Measurements from ENCODE around the gene PRRC2B. TPM values are rescaled to one million over a fixed set of nuclear protein-coding genes. Genes with fewer than 3 reads are reported as not detected.

The PRRC2B gene
- total and polyA plus RNA-seq, 2 experiments from 2014 or later: 30.9 to 53.7 TPM

GRCh38 chr9:131400627-131401026 lies 6.7 kb downstream of the PRRC2B start:
- TF ChIP-seq EZH2 (IDR thresholded peaks at IDR 0.05; ENCODE audit: insufficient read depth, poor library complexity, severe bottlenecking) (no peak), EZH2phosphoT487 (IDR thresholded peaks at IDR 0.05; ENCODE audit: insufficient read depth, low read depth) (no peak)
- peaks cover 47% of the 10 kb centered on the region for H4K20me1 ChIP-seq (ENCODE audit: insufficient read depth)
- no peaks in the 10 kb centered on the region for H3K9me3 ChIP-seq (ENCODE audit: low read depth)
- no peak overlapping the region for H3K27ac ChIP-seq
- peaks cover 84% of the 10 kb centered on the region for H3K4me1 ChIP-seq (ENCODE audit: insufficient read depth)
- H3K9me2 ChIP-seq (ENCODE audit: insufficient read depth): no peaks in the 10 kb centered on the region
- H3K79me2 ChIP-seq (ENCODE audit: insufficient read depth): peaks cover 99% of the 10 kb centered on the region
- no peak overlapping the region for H3K9ac ChIP-seq
- H2AFZ ChIP-seq: no peak overlapping the region
- no peak for DNase-seq
- H3K36me3 ChIP-seq (ENCODE audit: low read depth): no peaks in the 10 kb centered on the region
- WGBS, 2 experiments (ENCODE audit: low coverage in 1 of 2, low lambda C conversion rate in 2 of 2, missing lambda C conversion rate in 2 of 2): 90 to 93% methylated on average over 6 of the region's 6 CpGs
- H3K27me3 ChIP-seq (replicated peaks; ENCODE audit: insufficient read depth): no peaks in the 10 kb centered on the region
- in situ Hi-C loops (cut with MboI): no loop called here
- H3K4me3 ChIP-seq: no peak overlapping the region
- no peak overlapping the region for H3K4me2 ChIP-seq (ENCODE audit: unreplicated experiment)
- H3F3A ChIP-seq (ENCODE audit: insufficient read depth): peaks cover 66% of the 10 kb centered on the region

- Histone ChIP-seq H3K9ac (peak overlapping the region; percentile 82), H3K27me3 (replicated peaks; ENCODE audit: insufficient read depth) (no peaks in the 10 kb centered on the region), H2AFZ (no peak overlapping the region), H3K79me2 (ENCODE audit: insufficient read depth) (peaks cover 99% of the 10 kb centered on the region), H3K36me3 (ENCODE audit: low read depth) (no peaks in the 10 kb centered on the region), H3K27ac (peak overlapping the region; percentile 96), H3K4me3 (peak overlapping the region; percentile 66), H3K4me1 (ENCODE audit: insufficient read depth) (peaks cover 85% of the 10 kb centered on the region), H4K20me1 (ENCODE audit: insufficient read depth) (peaks cover 52% of the 10 kb centered on the region), H3K9me3 (ENCODE audit: low read depth) (no peaks in the 10 kb centered on the region), H3F3A (ENCODE audit: insufficient read depth) (peaks cover 68% of the 10 kb centered on the region), H3K9me2 (ENCODE audit: insufficient read depth) (no peaks in the 10 kb centered on the region), H3K4me2 (ENCODE audit: unreplicated experiment) (peak overlapping the region; percentile 96)
- in situ Hi-C loops (cut with MboI): no loop called here
- DNase-seq: peak; percentile 87
- TF ChIP-seq EZH2phosphoT487 (IDR thresholded peaks at IDR 0.05; ENCODE audit: insufficient read depth, low read depth) (no peak), EZH2 (IDR thresholded peaks at IDR 0.05; ENCODE audit: insufficient read depth, poor library complexity, severe bottlenecking) (no peak)
- WGBS, 2 experiments (ENCODE audit: low coverage in 1 of 2, low lambda C conversion rate in 2 of 2, missing lambda C conversion rate in 2 of 2): 29 to 34% methylated on average over 6 of the region's 6 CpGs
Observed at GRCh38 chr9:131402073-131402472, 8.2 kb downstream of the PRRC2B start.

- Histone ChIP-seq H3F3A (ENCODE audit: insufficient read depth) (peaks cover 68% of the 10 kb centered on the region), H3K27me3 (replicated peaks; ENCODE audit: insufficient read depth) (no peaks in the 10 kb centered on the region), H3K36me3 (ENCODE audit: low read depth) (no peaks in the 10 kb centered on the region), H3K27ac (peak overlapping the region; percentile 96), H3K79me2 (ENCODE audit: insufficient read depth) (peaks cover 99% of the 10 kb centered on the region), H3K9ac (peak overlapping the region; percentile 82), H3K9me2 (ENCODE audit: insufficient read depth) (no peaks in the 10 kb centered on the region), H3K4me2 (ENCODE audit: unreplicated experiment) (peak overlapping the region; percentile 96), H3K9me3 (ENCODE audit: low read depth) (no peaks in the 10 kb centered on the region), H3K4me3 (peak overlapping the region; percentile 66), H3K4me1 (ENCODE audit: insufficient read depth) (peaks cover 85% of the 10 kb centered on the region), H2AFZ (no peak overlapping the region), H4K20me1 (ENCODE audit: insufficient read depth) (peaks cover 53% of the 10 kb centered on the region; the same call in 1 of the 2 replicates)
- TF ChIP-seq EZH2 (IDR thresholded peaks at IDR 0.05; ENCODE audit: insufficient read depth, poor library complexity, severe bottlenecking): no peak
- TF ChIP-seq EZH2phosphoT487 (IDR thresholded peaks at IDR 0.05; ENCODE audit: insufficient read depth, low read depth): no peak
- DNase-seq: peak; percentile 96
- WGBS, 2 experiments (ENCODE audit: low coverage in 1 of 2, low lambda C conversion rate in 2 of 2, missing lambda C conversion rate in 2 of 2): 17 to 20% methylated on average over 12 of the region's 12 CpGs
- in situ Hi-C loops (cut with MboI): no loop called here
Observed at GRCh38 chr9:131402738-131403492, 9.0 kb downstream of the PRRC2B start.

- H2AFZ ChIP-seq: no peak overlapping the region
- peaks cover 53% of the 10 kb centered on the region for H4K20me1 ChIP-seq (ENCODE audit: insufficient read depth)
- in situ Hi-C loops (cut with MboI): no loop called here
- H3K4me3 ChIP-seq: no peak overlapping the region
- peak overlapping the region; percentile 96 for H3K27ac ChIP-seq
- no peak overlapping the region for H3K9ac ChIP-seq
- TF ChIP-seq EZH2 (IDR thresholded peaks at IDR 0.05; ENCODE audit: insufficient read depth, poor library complexity, severe bottlenecking): no peak
- no peak for TF ChIP-seq EZH2phosphoT487 (IDR thresholded peaks at IDR 0.05; ENCODE audit: insufficient read depth, low read depth)
- no peaks in the 10 kb centered on the region for H3K36me3 ChIP-seq (ENCODE audit: low read depth)
- H3K27me3 ChIP-seq (replicated peaks; ENCODE audit: insufficient read depth): no peaks in the 10 kb centered on the region
- peaks cover 85% of the 10 kb centered on the region for H3K4me1 ChIP-seq (ENCODE audit: insufficient read depth)
- no peak for DNase-seq
- no peaks in the 10 kb centered on the region for H3K9me2 ChIP-seq (ENCODE audit: insufficient read depth)
- peak overlapping the region; percentile 96 for H3K4me2 ChIP-seq (ENCODE audit: unreplicated experiment)
- peaks cover 68% of the 10 kb centered on the region for H3F3A ChIP-seq (ENCODE audit: insufficient read depth)
- 90 to 91% methylated on average over 6 of the region's 6 CpGs for WGBS, 2 experiments (ENCODE audit: low coverage in 1 of 2, low lambda C conversion rate in 2 of 2, missing lambda C conversion rate in 2 of 2)
- H3K79me2 ChIP-seq (ENCODE audit: insufficient read depth): peaks cover 99% of the 10 kb centered on the region
- H3K9me3 ChIP-seq (ENCODE audit: low read depth): no peaks in the 10 kb centered on the region
Observed at GRCh38 chr9:131403493-131403773, 9.5 kb downstream of the PRRC2B start.
